Activated naive CD8-positive, alpha-beta T cell treated with anti-CD3 and anti-CD28 coated beads, Interleukin-2, amount 10 ng/mL, durations not matched to agents 7 days and 5 days (primary cell): Measurements from ENCODE around the gene BPGM. TPM values are rescaled to one million over a fixed set of nuclear protein-coding genes. Genes with fewer than 3 reads are reported as not detected.

Source experiments
- total RNA-seq, 2 experiments: library from RNA; stranded (reverse); gene quantifications; one replicate each; pipeline ENCODE4 v1.2.3, GENCODE V29; 2021

The BPGM gene
- total RNA-seq, 2 experiments from 2014 or later: 13.1 to 13.2 TPM

Other genes with a start within 250 kb of the BPGM start
- 10 to 100 TPM; 85.1 to 91.0 TPM for gene AKR1B1, start 187.8 kb upstream of the BPGM start, total RNA-seq
- not detected for gene AKR1B10, start 119.3 kb upstream of the BPGM start, total RNA-seq
- gene AKR1B15, start 97.7 kb upstream of the BPGM start, total RNA-seq: not detected
- gene CALD1, start 132.8 kb downstream of the BPGM start, total RNA-seq: not detected